ENCODE measurements around the gene FGF21. TPM values are rescaled to one million over a fixed set of nuclear protein-coding genes. Genes with fewer than 3 reads are reported as not detected.

The FGF21 gene
- total and polyA plus RNA-seq, 8 donors: not detected

- DNase-seq: peak in 1 of 2 donors; percentile 54
- 26 to 67% (median 41%) methylated on average over 11 of the region's 11 CpGs for WGBS, 5 donors
- intact Hi-C loops (cut with DNase I; ENCODE audit: low total_unique reads): no loop called here
- Histone ChIP-seq H3K27me3 (peaks cover 0 to 9% (median 0%) of the 10 kb centered on the region in 3 donors), H3K9me3 (no peaks in the 10 kb centered on the region), H3K27ac (peak overlapping the region; percentile 67 to 88 (median 86)), H3K4me3 (no peak overlapping the region), H3K4me1 (peaks cover 0 to 35% (median 20%) of the 10 kb centered on the region in 4 donors), H3K36me3 (no peaks in the 10 kb centered on the region)
- no peak for TF ChIP-seq CTCF (IDR thresholded peaks at IDR 0.05)
- no peak for TF ChIP-seq POLR2A (IDR thresholded peaks at IDR 0.05)
- no peak for TF ChIP-seq POLR2AphosphoS5 (IDR thresholded peaks at IDR 0.05)
- no peak for TF ChIP-seq EP300 (IDR thresholded peaks at IDR 0.05)
Observed at GRCh38 chr19:48768994-48769713, 13.8 kb downstream of the FGF21 start.

DNA sequence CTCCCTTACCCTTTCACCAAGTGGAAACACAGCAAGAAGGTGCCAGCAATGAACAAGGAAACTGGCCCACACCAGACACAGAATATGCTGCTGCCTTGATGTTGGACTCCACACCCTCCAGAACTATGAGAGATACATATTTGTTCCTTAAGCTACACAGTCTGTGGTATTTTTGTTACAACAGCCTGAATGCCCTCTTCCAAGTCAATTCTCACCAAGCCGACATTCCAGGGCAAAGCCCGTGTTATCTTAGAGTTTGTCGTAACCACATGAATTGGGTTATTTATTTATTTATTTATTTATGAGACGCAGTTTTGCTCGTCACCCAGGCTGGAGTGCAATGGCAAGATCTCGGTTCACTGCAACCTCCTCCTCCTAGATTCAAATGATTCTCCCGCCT lies 14.9 kb downstream of the FGF21 start:
- intact Hi-C loops (cut with DNase I; ENCODE audit: low total_unique reads): no loop called here
- peak overlapping the region; percentile 67 to 88 (median 86) for H3K27ac ChIP-seq
- peaks cover 0 to 9% (median 0%) of the 10 kb centered on the region in 3 donors for H3K27me3 ChIP-seq
- no peak for DNase-seq
- H3K4me3 ChIP-seq: no peak overlapping the region
- no peak for TF ChIP-seq EP300 (IDR thresholded peaks at IDR 0.05)
- TF ChIP-seq CTCF (IDR thresholded peaks at IDR 0.05): no peak
- TF ChIP-seq POLR2A (IDR thresholded peaks at IDR 0.05): no peak
- no peak for TF ChIP-seq POLR2AphosphoS5 (IDR thresholded peaks at IDR 0.05)
- no peaks in the 10 kb centered on the region for H3K9me3 ChIP-seq
- 61 to 79% (median 68%) methylated on average over 7 of the region's 7 CpGs for WGBS, 5 donors
- H3K36me3 ChIP-seq: no peaks in the 10 kb centered on the region
- peaks cover 2 to 35% (median 21%) of the 10 kb centered on the region in 4 donors for H3K4me1 ChIP-seq

DNA sequence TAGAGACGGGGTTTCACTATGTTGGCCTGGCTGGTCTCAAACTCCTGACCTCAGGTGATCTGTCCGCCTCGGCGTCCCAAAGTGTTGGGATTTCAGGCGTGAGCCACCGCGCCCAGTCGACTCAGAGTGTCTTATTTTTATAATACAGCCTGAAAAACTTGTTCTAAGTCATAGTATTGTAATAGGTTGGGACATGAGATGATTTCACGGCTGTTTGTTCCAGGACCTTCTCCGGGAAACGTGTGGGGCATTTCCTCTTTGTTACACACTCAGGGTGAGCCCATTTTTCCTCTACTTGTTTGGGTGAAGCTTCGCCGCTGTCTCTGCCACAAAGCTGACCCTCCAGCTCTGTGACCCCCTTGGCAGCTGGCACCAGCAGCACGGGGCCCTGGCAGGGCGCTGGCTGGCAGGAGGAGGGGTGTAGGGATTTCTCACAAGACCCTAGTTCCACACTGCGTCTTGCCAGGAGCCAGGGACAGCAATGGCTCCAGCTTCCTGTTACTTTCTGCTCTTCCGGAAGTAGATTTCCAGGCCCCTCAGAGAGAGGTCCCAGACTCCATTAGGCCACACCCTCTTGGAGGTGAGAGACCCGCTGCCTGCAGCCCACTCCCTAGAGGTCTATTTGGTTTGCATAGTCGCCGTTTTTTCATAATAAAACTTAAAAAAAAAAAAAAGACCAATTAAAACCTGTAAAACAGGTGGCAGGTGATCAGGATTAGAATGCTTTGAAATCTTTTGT lies 15.6 kb downstream of the FGF21 start:
- Histone ChIP-seq H3K27ac (peak overlapping the region; percentile 67 to 88 (median 86)), H3K4me1 (peaks cover 8 to 29% (median 18%) of the 10 kb centered on the region in 4 donors)
- intact Hi-C loops (cut with DNase I; ENCODE audit: low total_unique reads): no loop called here

More for the DNA sequence above, 15.6 kb downstream of the FGF21 start:
- no peaks in the 10 kb centered on the region for H3K36me3 ChIP-seq
- no peak for DNase-seq
- no peak overlapping the region for H3K4me3 ChIP-seq
- no peak for TF ChIP-seq CTCF (IDR thresholded peaks at IDR 0.05)
- 64 to 75% (median 66%) methylated on average over 20 of the region's 20 CpGs for WGBS, 5 donors
- H3K27me3 ChIP-seq: peaks cover 0 to 9% (median 0%) of the 10 kb centered on the region in 3 donors
- H3K9me3 ChIP-seq: no peaks in the 10 kb centered on the region
